ENCODE measurements around the gene U2AF2.

DNA sequence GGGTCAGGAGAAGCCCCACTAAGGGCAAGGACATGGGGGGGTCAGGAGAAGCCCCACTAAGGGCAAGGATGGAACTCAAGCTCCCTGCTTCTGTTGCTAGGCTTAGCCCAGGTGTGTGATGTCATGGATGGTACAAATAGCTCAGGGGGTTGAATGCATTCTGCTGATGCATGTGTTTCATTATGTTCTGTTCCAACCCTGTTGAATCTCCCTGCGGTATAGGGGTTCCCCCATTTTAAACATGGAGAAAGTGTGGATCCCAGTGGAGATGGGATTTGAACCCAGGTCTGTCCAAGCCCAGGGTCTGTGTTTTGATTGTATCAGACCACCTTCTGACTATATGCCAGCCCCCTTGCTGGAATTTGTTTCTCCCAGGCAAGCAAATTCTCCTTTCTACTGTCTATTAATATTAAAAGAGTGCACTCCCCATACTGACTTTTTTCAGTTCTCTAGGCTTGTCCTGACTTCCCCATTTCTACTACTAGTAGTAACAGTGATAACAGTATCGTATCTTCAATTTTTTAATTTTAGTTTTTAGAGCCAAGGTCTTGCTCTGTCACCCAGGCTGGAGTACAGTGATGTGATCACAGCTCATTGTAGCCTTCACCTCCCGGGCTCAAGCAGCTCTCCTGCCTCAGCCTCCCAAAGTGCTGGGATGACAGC lies 42.7 kb upstream of the U2AF2 start:
- TF ChIP-seq, protein P1, sequence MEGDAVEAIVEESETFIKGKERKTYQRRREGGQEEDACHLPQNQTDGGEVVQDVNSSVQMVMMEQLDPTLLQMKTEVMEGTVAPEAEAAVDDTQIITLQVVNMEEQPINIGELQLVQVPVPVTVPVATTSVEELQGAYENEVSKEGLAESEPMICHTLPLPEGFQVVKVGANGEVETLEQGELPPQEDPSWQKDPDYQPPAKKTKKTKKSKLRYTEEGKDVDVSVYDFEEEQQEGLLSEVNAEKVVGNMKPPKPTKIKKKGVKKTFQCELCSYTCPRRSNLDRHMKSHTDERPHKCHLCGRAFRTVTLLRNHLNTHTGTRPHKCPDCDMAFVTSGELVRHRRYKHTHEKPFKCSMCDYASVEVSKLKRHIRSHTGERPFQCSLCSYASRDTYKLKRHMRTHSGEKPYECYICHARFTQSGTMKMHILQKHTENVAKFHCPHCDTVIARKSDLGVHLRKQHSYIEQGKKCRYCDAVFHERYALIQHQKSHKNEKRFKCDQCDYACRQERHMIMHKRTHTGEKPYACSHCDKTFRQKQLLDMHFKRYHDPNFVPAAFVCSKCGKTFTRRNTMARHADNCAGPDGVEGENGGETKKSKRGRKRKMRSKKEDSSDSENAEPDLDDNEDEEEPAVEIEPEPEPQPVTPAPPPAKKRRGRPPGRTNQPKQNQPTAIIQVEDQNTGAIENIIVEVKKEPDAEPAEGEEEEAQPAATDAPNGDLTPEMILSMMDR (IDR thresholded peaks at IDR 0.05; ENCODE audit: low read length): no peak
- no peak for TF ChIP-seq EZH2 (IDR thresholded peaks at IDR 0.05; ENCODE audit: borderline replicate concordance, low read length)
